Dedifferentiated amniotic fluid mesenchymal stem cell (primary cell): Measurements from ENCODE around the gene MT3.
A peak's percentile ranks its signal among the peaks of the same experiment; 100 is the strongest.

Experiments used
- DNase-seq: peaks from one replicate; pipeline ENCODE4 v3.0.0-alpha.2; 2016; ENCODE audit errors: extremely low spot score

Gene MT3

DNA sequence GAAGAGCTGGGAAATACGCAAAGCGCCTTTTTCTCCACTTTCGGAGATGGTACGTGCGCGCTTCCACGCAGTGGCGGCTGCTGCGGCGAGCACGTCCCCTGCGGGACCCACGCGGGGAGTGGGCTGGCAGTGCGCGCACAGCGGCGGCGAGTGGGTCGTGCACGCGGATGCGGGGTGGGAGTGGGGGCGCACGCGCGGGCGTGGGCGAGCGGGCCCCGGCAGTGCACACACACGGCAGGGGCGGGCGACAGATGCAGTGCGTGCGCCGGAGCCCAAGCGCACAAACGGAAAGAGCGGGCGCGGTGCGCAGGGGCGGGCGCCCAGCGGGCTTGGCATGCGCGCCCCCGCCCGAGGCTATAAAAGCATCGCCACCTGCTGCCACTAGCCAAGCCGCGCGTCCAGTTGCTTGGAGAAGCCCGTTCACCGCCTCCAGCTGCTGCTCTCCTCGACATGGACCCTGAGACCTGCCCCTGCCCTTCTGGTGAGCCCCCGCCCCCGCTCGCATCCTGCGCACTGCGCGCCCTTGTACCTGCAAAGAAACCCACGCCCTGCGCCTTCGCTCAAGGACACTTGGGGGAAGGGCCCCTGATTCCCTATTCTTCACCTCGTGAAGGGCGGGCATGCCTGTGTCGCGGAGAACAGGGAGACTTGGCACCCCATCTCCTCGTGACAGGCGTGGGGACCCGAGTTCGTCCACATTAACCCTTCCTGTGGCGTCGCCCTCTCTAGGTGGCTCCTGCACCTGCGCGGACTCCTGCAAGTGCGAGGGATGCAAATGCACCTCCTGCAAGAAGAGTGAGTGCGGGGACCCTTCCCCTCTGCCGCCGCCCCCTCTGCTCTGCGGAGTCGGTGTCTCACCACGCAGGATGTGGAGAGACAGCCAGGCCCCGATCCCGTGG, at the start of gene MT3:
TSS of gene MT3 (plus strand) at position 388 of the 899 bp plus-strand sequence. CDS start at position 451, 63 bp downstream.
- no peak for DNase-seq

- no peak for DNase-seq
Observed at GRCh38 chr16:56539656-56540055, 49.7 kb upstream of the MT3 start.

DNA sequence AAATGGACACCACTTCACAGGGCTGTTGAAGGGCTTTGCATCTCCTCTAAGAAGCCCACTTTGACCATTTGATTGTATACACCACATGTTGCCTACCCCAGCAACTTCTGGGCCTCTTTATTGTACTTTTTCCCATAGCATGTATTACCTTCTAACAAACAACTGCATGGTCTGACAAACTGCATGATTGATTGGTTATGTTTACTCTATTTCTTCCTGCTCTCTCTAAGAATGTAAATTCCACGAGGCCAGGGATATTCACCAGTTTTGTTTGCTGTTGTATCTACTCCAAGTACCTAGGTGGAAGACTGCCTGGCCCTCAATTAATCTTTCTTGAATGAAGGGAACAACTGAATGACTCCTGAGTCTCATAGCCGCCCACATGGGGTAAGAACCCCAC, 47.3 kb upstream of the MT3 start:
- no peak for DNase-seq

DNA sequence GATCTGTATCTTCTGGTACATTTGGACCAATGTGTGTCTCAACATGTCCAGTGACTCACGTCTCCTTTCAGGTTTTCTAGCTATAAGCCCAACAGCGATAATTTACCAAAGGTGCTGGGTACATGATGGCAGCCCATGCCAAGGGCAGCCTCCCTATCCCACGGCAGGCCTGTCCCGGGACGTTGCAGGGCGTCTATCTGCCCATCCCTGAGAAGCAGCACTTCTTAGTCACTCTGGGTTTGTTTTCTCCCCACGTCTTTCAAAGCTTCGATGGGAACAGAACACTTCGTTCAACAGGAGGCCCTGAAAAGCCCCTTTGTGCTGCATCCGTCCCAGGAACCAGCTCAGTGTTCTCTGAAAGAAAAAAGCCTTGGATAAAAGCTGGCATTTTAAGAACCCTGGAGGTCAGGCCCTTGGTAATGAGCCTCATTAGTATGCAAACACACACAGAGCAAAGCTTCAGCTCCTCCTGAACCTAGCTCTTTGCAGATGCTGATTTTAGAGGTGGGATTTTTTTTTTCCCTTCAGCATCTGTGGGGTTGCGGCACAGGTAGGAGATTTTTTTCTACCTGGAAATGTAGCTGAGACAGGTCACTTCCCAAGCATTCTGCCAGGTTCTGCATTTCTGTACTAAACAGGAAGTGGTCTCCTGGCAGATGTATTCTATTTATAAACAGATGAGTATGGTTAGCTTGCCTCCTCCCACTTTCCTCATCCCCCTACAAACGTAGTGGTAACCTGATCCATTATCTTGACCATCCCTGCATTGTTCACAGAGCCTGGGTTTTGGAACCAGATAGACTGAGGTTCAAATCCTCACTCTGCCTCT, 42.0 kb upstream of the MT3 start:
- no peak for DNase-seq

- no peak for DNase-seq
Observed at GRCh38 chr16:56547949-56548567, 41.3 kb upstream of the MT3 start.

DNA sequence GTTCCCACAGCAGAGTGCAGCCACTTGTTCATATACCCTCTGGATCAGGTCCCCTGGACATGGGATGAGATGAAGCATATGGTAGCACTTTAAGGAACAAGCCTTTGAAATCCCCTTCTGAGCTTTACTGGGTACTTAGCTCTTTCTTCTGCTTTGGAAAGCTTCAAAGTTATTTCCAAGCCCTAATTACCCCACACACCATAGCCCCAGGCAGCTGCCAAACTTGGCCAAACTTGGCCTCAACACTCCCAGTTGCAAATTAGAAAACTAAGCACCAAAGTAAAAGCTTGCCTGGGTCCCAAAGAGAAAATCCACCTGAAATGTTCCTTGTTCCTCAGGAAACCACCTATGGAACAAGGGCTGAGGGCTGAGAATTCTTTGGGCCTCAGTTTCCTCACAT, 40.2 kb upstream of the MT3 start:
- no peak for DNase-seq

- DNase-seq = no peak
Observed at GRCh38 chr16:56549744-56550385, 39.5 kb upstream of the MT3 start.

DNA sequence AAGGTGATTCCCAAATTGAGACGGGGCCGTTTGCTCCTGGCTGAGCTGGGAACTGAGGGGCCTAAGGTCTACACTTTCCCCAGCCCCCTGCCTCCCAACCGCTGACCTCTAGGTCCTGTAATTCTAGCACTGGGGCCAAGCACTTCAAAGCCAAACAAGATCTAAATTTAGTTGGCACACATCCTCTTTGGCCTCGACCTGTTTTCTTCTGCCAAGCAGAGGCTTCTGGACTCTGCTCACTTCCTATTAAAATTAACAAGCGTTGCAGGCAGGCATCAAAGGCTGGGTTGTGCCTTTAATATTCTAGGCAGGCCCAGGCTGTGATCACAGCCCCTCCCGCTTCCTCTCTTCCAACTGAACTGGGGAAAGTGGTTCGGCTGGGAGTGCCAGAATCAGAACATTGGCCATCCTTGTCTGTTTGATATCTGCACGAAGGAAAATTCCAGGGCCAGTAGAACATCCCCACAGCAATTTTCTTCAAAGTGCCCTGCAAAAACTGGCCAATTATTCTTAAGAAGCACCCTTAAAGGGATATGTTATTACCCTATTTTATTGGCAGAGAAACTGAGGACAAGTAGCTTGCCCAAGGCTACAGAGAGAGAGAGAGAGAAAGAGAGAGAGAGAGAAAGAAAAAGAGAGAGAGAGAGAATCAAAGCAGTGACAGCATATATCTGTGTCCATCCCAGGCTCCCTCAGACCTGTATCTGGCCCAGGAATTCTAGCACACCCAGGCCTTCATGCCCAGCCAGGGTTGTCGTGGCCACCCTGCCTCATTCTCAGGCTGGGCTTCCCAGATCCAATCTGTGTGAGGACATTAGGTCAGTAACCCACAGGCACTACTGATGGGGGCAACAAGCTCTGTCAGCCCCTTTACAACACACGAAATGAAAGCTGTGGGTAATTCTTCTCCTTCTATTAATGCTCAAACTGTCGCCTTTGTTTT, 37.3 kb upstream of the MT3 start:
- no peak for DNase-seq

DNA sequence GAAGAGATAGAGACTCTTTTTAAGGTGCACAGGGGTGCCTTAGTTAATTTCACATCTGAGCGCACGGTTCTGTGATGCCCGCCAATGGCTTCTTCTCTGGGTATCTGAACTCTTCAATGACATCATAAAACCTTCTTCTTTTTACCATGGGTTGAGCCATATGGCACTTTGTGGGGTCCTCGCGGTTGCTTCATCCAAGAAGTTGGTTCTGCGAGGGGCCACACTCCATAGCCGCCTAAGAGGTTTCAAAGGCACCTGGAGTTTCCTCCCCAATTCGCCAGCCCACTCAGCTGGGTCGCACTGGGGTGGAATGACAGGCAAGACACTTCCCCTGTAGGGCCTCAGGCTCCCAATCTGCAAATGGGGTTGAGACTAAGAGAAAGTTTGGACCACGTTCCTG, 34.9 kb upstream of the MT3 start:
- no peak for DNase-seq

GRCh38 chr16:56558024-56558747, 31.1 kb upstream of the MT3 start:
- DNase-seq = no peak

DNA sequence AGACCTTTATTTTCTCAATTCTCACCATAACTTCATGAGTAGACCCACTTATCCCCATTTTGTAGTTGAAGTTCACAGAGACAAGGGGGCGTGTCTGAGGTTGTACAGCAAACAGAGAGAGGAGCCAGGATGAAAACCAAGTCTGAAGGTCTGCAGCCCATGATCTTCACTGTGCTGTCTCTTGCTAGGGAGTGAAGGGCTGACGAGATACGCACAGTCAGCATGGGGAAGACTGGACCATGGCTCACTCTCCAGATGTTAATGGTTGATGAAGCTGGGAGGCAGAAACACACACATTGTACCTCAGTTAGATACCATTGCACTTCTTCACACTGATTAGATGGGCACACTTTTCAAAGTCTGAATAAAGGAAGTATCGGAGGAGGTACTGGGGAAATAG, 30.2 kb upstream of the MT3 start:
- no peak for DNase-seq

GRCh38 chr16:56560447-56560846, 28.9 kb upstream of the MT3 start:
- no peak for DNase-seq

DNA sequence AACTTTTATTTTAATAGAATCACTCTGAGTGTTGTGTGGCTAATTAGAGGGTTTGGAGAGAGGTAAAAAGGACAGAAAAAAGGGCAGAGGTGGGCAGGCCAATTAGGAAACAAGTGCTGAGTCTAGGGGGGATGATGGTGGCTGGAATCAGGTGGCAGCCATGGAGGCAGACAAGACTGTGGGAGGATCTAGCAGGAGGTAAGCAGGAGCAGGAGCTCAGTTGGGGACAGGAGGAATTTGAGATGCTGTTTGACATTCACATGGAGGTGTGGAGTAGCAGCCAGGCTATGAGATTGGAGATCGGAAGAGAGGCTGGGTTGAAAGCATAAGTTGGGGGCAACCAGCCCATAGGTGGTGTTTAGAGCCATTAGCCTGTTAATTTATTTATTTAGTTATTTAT, 28.2 kb upstream of the MT3 start:
- DNase-seq = no peak

DNA sequence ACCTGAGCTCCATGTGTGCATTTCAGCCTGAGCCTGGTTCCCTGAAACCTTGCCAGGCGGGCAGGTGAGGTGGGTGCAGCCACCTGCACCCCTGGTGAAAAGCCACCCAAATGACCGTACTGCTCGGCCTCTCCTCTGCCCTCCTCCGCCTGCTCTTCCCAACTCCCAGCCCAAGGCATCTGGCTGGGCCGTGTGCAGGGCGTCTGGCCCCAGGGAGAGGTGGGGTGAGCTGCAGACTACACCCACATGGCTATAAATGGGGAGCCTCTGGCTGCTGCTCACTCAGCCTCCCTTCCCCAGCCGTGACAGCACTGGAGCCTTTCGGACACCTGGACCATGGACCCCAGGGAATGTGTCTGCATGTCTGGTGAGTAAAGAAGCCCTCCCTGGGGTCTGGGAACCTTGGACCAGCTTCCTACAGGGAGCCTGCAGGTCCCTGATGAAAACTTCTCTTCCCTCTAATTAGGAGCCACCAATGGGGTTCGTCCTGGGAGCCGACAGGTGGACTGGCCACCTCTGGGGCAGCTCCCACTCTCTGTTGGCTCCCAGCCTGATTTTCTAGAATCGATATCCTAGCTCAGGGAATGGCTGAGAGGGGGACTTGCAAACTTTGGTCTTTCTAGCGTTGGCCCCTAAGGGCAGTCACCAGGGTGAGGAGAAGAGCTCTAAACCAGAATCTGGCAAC, 24.4 kb upstream of the MT3 start, which contains the start of gene MT4:
TSS of gene MT4 (plus strand) at position 281 of the 685 bp plus-strand sequence. CDS start at position 337, 56 bp downstream.
- no peak for DNase-seq

GRCh38 chr16:56569971-56570370, 19.4 kb upstream of the MT3 start:
- no peak for DNase-seq

DNA sequence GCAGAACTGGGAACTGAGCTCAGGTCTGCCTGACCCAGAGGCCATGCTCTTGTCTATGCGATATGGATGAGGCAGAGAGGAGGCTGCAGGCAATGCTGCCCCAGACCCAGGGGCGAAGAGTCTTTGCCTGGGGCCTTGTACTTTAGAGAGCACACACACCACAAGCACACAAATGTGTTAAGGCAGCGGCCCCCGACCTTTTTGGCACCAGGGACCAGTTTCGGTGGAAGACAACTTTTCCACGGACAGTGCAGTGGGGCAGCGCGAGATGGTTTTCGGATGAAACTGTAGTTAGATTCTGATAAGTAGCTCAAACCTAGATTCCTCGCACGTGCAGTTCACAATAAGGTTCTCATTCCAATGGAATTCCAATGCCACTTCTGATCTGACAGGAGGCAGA, 17.8 kb upstream of the MT3 start:
- DNase-seq = no peak

DNA sequence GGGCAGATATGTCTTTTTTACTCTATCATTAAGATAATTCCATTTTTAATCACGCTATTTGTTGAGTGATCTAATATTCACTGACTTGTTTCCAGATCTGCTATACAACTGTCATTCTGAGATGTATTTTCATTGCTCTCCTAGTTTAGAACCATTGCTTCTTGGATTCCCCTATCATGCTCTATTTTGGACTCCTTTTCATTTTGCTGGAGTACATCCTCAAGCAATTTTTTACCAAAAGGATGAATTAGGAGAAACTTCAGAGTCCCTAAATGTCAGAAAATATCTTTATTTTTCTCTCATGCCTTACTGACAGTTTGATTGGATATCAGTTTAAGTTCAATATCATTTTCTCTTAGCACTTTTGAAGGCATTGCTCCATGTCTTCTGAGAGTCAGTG, 14.7 kb upstream of the MT3 start:
- DNase-seq = no peak

- peak; percentile 35 for DNase-seq
Observed at GRCh38 chr16:56576585-56577299, 12.6 kb upstream of the MT3 start.

DNA sequence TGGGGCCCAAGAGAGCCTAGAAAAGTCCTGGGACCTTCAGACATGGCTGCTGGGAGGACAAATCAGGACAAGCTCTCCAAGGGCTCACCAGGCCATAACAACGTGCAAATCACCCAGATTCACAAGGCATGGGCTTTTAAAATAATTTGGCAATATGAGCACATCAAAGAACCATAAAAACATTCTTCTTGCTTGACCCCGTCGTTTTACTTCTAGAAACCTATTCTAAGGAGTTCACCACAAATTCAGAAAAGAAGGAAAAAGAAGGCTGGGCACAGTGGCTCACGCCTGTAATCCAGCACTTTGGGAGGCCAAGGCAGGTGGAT, 12.1 kb upstream of the MT3 start:
- DNase-seq = no peak
